A673 (cell line): ENCODE measurements around the gene MORF4L2.

Experiments used
- CTCF ChIP-seq: fragments of 300-800, 200-600 bp; sonication (generic); conservative IDR thresholded peaks from 2 replicates; pipeline ENCODE4 v1.5.1; 2017; ENCODE audit warnings: low read depth, mild to moderate bottlenecking, antibody characterized with exemption, low read length, moderate library complexity, mixed read lengths
- EZH2 ChIP-seq: fragments of 200-600 bp; sonication (generic); IDR thresholded peaks from 2 replicates; pipeline ENCODE4 v1.6.1; 2017; ENCODE audit warnings: borderline replicate concordance, low read depth, mild to moderate bottlenecking, mixed read lengths, antibody characterized with exemption, low read length; ENCODE audit not compliant: poor library complexity, severe bottlenecking

GRCh38 chrX:103656617-103657016, 29.9 kb downstream of the MORF4L2 start:
- TF ChIP-seq CTCF (no peak), EZH2 (no peak)
